CD4-positive, alpha-beta T cell (primary cell): Measurements from ENCODE around the gene CDH2. TPM values are rescaled to one million over a fixed set of nuclear protein-coding genes. Genes with fewer than 3 reads are reported as not detected.

Source experiments
- ATAC-seq: fragments of 200-7000 bp; cut with Tn5 transposase; one replicate; pipeline ENCODE4 v1.10.0; 2022; ENCODE audit warnings: mild to moderate bottlenecking; ENCODE audit not compliant: poor library complexity
- CTCF ChIA-PET: fragments of 350-600 bp; sonication (Branson Sonifier 250); formaldehyde crosslinking; loops from one replicate; lab custom pipeline; 2021; ENCODE audit warnings: antibody characterized with exemption, inconsistent platforms; lab: Charles Lee
- POLR2A ChIA-PET: fragments of 350-600 bp; sonication (Branson Sonifier 250); formaldehyde crosslinking; loops from one replicate; lab custom pipeline; 2021; ENCODE audit warnings: antibody characterized with exemption, inconsistent platforms; lab: Charles Lee
- DNase-seq, 14 experiments: peaks; one replicate each; pipeline ENCODE4 v3.0.0-alpha.2; 2013 to 2020; ENCODE audit warnings: mixed read lengths in 2 of 14
- H3K27ac ChIP-seq, 2 donors: one replicate each; pipeline versions ENCODE4 v1.5.1 to v1.7.0; 2013; ENCODE audit warnings: low read length in 2 of 2, low read depth in 1 of 2, mild to moderate bottlenecking in 1 of 2
- H3K27me3 ChIP-seq, 2 experiments: 1 replicate in 1 of 2; 2 replicates in 1 of 2; pipeline versions ENCODE4 v1.6.1 to v1.7.0; 2013; ENCODE audit warnings: low read length in 2 of 2, control low read depth in 1 of 2, mild to moderate bottlenecking in 1 of 2, moderate library complexity in 1 of 2; ENCODE audit not compliant: insufficient read depth in 2 of 2, control insufficient read depth in 1 of 2
- H3K36me3 ChIP-seq: one replicate; pipeline ENCODE4 v1.6.1; 2013; ENCODE audit warnings: low read length, control low read depth; ENCODE audit not compliant: insufficient read depth
- H3K4me1 ChIP-seq: one replicate; pipeline ENCODE4 v1.6.1; 2013; ENCODE audit warnings: low read length, control low read depth; ENCODE audit not compliant: insufficient read depth
- H3K4me3 ChIP-seq: one replicate; pipeline ENCODE4 v1.5.1; 2013; ENCODE audit warnings: mild to moderate bottlenecking, low read length, moderate library complexity
- H3K9me3 ChIP-seq, 2 experiments: 1 replicate in 1 of 2; 2 replicates in 1 of 2; pipeline versions ENCODE4 v1.6.1 to v1.7.0; 2013; ENCODE audit warnings: low read length in 2 of 2, mild to moderate bottlenecking in 2 of 2, control low read depth in 1 of 2, moderate library complexity in 1 of 2; ENCODE audit not compliant: control insufficient read depth in 1 of 2, insufficient read depth in 1 of 2
- H3K27ac Mint-ChIP-seq: one replicate; pipeline ENCODE4 v1.8.0; 2020; ENCODE audit warnings: mixed read lengths
- H3K27me3 Mint-ChIP-seq: one replicate; pipeline ENCODE4 v1.8.0; 2021; ENCODE audit warnings: mixed read lengths
- H3K36me3 Mint-ChIP-seq: one replicate; pipeline ENCODE4 v1.8.0; 2021; ENCODE audit warnings: low read depth, mixed read lengths
- H3K4me1 Mint-ChIP-seq: one replicate; pipeline ENCODE4 v1.8.0; 2021; ENCODE audit warnings: low read depth, mixed read lengths
- H3K4me3 Mint-ChIP-seq: one replicate; pipeline ENCODE4 v1.8.0; 2020; ENCODE audit warnings: mild to moderate bottlenecking, mixed read lengths
- H3K9me3 Mint-ChIP-seq: one replicate; pipeline ENCODE4 v1.8.0; 2020; ENCODE audit warnings: mixed read lengths
- intact Hi-C, 2 experiments: fragments of 100-400 bp; cut with DNase I in 1 of 2; cut with micrococcal nuclease in 1 of 2; formaldehyde crosslinking; loops; one replicate each; pipeline versions ENCODE4 v1.15.1 to v1.9.0; 2023 to 2025; cut with DNase I, micrococcal nuclease
- total RNA-seq, 174 experiments: library from RNA in 2 of 174; stranded (reverse) in 2 of 174; gene quantifications; one replicate each; pipeline ENCODE4 v1.2.3 and lab custom pipeline; 2021 to 2026
- TF ChIP-seq, protein P1 (sequence below): fragments of 200-600 bp; IDR thresholded peaks from one replicate; pipeline ENCODE4 v1.8.0; 2022; ENCODE audit warnings: antibody characterized with exemption, mild to moderate bottlenecking

The CDH2 gene
- total RNA-seq, 2 experiments from 2014 or later, result not detected

- DNase-seq (no peak), ATAC-seq (no peak)
- Histone ChIP-seq H3K27me3 (no peaks in the 10 kb centered on the region), H3K36me3 (no peaks in the 10 kb centered on the region), H3K4me1 (no peaks in the 10 kb centered on the region), H3K9me3 (peaks cover 0 to 9% of the 10 kb centered on the region in 2 experiments), H3K27ac (no peak overlapping the region), H3K4me3 (no peak overlapping the region)
- TF ChIP-seq, protein P1, sequence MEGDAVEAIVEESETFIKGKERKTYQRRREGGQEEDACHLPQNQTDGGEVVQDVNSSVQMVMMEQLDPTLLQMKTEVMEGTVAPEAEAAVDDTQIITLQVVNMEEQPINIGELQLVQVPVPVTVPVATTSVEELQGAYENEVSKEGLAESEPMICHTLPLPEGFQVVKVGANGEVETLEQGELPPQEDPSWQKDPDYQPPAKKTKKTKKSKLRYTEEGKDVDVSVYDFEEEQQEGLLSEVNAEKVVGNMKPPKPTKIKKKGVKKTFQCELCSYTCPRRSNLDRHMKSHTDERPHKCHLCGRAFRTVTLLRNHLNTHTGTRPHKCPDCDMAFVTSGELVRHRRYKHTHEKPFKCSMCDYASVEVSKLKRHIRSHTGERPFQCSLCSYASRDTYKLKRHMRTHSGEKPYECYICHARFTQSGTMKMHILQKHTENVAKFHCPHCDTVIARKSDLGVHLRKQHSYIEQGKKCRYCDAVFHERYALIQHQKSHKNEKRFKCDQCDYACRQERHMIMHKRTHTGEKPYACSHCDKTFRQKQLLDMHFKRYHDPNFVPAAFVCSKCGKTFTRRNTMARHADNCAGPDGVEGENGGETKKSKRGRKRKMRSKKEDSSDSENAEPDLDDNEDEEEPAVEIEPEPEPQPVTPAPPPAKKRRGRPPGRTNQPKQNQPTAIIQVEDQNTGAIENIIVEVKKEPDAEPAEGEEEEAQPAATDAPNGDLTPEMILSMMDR, result no peak
- Mint-ChIP-seq H3K27me3 (no peaks in the 10 kb centered on the region), H3K9me3 (no peaks in the 10 kb centered on the region), H3K4me1 (no peaks in the 10 kb centered on the region), H3K4me3 (no peak overlapping the region), H3K27ac (no peak overlapping the region), H3K36me3 (no peaks in the 10 kb centered on the region)
- ChIA-PET CTCF (no interaction called here), POLR2A (no interaction called here)
- intact Hi-C loops, result no loop called here
Measured at GRCh38 chr18:28150925-28151324, 26.0 kb downstream of the CDH2 start.

GRCh38 chr18:28149810-28150420 lies 27.0 kb downstream of the CDH2 start:
- H3K36me3 ChIP-seq, result no peaks in the 10 kb centered on the region
- H3K4me3 ChIP-seq, result no peak overlapping the region
- TF ChIP-seq, protein P1, result no peak
- no peak overlapping the region for H3K27ac ChIP-seq
- Mint-ChIP-seq H3K27me3 (no peaks in the 10 kb centered on the region), H3K36me3 (no peaks in the 10 kb centered on the region), H3K4me1 (no peaks in the 10 kb centered on the region), H3K4me3 (no peak overlapping the region), H3K27ac (no peak overlapping the region), H3K9me3 (no peaks in the 10 kb centered on the region)
- intact Hi-C loops, result no loop called here
- H3K9me3 ChIP-seq, result peaks cover 0 to 9% of the 10 kb centered on the region in 2 experiments
- ChIA-PET POLR2A (no interaction called here), CTCF (no interaction called here)
- H3K27me3 ChIP-seq, result no peaks in the 10 kb centered on the region
- no peak for ATAC-seq
- no peaks in the 10 kb centered on the region for H3K4me1 ChIP-seq
- DNase-seq, result no peak

- no peaks in the 10 kb centered on the region for H3K4me1 ChIP-seq
- ATAC-seq (no peak), DNase-seq (no peak)
- Mint-ChIP-seq H3K27ac (no peak overlapping the region), H3K4me1 (no peaks in the 10 kb centered on the region), H3K27me3 (no peaks in the 10 kb centered on the region), H3K4me3 (no peak overlapping the region), H3K36me3 (no peaks in the 10 kb centered on the region), H3K9me3 (no peaks in the 10 kb centered on the region)
- TF ChIP-seq, protein P1, result no peak
- H3K9me3 ChIP-seq, result peaks cover 0 to 5% of the 10 kb centered on the region in 2 experiments
- intact Hi-C loops, result no loop called here
- CTCF ChIA-PET, result no interaction called here
- H3K36me3 ChIP-seq, result no peaks in the 10 kb centered on the region
- no peaks in the 10 kb centered on the region for H3K27me3 ChIP-seq
- no peak overlapping the region for H3K4me3 ChIP-seq
- POLR2A ChIA-PET, result no interaction called here
- no peak overlapping the region for H3K27ac ChIP-seq
Measured at GRCh38 chr18:28147674-28148171, 29.2 kb downstream of the CDH2 start.
